DMS 273 (cell line): ENCODE measurements around the gene ARHGAP6.
"Not testable (repeated sequence)": the region's sequence is repeated elsewhere in the genome, so short reads cannot be mapped to it uniquely, and the experiment has no call there.

Experiments used
- DNase-seq: peaks from one replicate; lab custom pipeline; 2025; ENCODE audit not compliant: unreplicated experiment; lab: John Stamatoyannopoulos, UW

ARHGAP6 gene

GRCh38 chrX:11401966-11402365, 263.8 kb downstream of the ARHGAP6 start:
- no peak for DNase-seq

GRCh38 chrX:11399489-11400094, 266.1 kb downstream of the ARHGAP6 start:
- no peak for DNase-seq

DNA sequence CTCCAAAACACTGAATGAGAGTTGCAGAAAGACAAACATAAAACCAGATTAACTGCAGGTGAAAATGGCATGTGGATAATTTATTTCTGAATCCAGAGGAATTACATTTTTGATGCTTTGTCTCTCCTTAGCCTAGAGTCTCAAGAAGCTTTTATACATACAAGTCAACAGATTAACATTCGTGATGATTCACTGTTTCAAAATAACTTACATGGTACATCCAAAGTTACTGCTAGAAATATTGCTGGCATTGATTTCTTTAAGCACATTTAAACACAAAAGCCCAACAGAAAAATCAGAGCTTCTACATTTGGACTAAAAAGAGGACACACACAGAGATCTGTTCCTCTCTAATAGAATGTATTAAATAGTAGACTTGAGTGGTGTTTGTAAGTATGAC, 266.9 kb downstream of the ARHGAP6 start:
- no peak for DNase-seq

DNA sequence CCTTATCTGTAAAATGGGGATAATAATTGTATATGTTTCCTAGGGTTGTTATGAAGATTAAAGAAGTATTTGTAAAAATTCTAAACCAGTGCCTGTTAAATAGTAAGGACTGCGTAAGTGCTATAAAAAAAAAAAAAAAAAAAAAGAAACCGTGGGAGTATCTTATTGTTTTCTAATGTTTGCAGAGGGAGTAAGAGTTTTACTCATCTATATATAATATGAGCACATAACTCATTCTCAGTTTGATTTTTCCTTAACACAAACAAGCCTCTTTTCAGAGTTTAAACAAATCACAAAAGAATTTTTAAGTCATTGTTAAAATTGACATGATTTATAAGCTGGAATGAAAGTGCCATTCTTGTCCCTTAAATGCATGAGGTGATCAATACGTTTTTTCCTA, 267.6 kb downstream of the ARHGAP6 start:
- no peak for DNase-seq

GRCh38 chrX:11397680-11398079, 268.0 kb downstream of the ARHGAP6 start:
- DNase-seq = no peak

- DNase-seq = no peak
Measured at GRCh38 chrX:11395859-11396258, 269.9 kb downstream of the ARHGAP6 start.

DNA sequence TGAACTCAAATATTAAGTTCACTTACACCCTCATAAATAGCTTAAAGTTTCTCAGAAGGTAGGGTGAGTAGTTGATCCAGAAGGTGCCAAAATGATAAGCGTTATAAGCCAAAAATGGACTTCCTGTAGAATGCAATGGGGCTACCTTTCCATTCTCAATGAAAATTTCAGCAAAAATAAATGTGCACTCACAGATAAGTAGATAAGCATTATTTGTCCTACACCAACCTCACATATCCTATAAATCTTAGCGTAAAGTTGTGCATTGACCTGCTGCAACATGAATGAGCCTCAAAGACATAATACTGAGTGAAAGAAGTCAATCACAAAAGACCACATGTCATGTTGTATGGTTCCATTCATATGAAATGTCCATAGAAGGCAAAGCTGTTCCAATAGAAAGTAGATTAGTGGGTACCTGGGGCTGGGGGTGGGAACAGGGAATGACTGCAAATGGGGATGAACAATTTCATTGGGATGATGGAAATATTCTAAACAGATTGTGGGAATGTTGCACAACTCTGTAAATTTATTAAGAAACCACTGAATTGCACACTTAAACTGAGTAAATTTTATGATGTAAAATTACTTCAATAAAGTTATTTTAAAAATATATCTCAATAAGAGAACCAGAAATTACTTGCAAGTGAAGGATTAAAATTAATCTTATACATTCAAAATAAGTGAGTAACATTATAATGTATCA, 271.6 kb downstream of the ARHGAP6 start:
- no peak for DNase-seq

DNA sequence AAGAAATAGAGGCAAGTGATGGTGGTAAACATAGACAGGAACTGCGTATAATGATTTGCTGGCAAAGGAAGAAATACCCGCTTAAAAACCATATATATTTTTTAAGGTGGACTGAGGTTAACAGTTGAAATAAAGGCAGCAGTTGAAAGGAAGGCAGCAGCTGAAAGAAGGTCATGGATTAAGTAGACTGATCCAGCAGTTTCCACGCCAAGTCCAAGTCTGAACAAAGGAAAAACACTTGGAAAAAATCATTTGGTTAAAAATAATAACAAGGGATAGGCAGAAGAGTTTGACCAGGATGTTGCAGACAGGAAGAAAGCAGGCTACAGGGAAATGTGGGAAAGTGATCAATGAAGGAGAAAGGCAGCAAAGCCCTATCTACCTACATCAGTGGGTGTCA, 278.9 kb downstream of the ARHGAP6 start:
- no peak for DNase-seq

DNA sequence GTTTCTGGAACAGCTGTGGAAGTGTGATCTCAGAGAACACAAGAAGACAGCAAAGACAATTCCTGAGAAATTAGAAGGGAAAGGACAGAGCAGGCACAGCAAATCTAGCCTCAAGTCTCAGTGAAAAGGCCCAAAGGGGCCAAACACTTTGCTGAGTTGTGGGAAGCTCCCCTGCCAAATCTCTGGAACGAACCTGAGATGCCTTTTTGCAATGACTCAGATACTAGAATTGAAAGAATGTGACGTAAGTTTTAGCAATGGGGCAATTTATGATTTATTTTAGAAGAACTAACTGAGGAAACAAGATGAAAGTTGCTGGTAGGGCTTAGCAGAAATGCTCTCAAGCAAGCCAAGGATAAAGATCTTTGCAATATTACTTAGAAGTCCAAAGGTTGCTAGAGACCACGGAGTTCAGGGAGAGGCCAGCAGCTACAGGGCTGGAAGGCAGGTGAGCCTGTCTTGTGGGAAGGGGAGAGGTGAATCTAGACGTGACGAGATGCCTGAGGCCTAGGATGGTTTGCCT, 279.7 kb downstream of the ARHGAP6 start:
- no peak for DNase-seq

DNA sequence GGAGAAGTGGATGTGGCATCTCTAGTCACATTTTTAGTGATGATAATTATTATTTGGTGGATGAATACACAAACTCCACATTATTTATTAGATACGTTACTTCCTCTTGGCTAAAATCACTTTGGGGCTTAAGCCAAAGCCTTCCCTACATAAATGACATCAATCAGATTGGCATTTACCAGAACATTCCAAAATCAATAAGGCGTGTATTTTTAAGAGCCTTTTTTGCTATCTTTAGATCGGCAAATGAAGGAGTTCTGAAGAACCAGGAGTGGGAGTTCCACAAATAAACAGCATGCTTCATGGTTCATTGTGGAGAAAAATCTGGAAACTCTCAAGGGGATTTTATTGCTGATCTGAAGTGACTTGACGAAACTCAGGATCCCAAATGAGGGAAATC, 282.8 kb downstream of the ARHGAP6 start:
- no peak for DNase-seq

- DNase-seq = peak; percentile 82
Measured at GRCh38 chrX:11381464-11381863, 284.3 kb downstream of the ARHGAP6 start.

DNA sequence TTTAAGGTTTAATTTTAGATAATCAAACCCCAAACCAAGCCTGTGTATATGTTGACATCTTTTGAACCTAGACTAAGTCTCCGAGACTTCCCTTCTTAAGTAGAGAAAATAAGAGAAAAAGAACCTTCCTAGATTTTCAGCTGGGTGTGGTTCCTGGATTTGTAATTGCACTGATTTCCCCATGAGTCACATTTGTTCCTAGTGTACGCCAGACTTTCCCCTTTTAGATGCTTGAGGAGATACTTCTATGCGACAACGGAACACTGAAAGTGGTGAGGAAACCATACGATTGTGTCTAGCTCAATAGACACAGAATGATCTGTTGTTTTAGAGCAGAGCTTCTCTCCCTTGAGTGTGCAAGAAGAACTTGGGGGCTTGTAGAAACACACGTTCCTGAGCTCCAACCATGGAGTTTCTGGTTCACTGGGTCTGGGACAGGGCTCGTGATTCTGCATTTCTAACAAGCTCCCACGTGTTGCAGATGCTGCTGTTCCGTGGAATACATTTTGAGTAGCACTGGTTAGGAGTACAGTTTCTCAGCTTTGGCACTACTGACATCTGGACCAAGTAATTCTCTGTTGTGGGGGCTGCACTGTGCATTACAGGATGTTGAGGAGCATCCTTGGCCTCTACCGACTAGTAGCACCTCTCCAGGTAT, 285.4 kb downstream of the ARHGAP6 start:
- DNase-seq = no peak

GRCh38 chrX:11376163-11376562, 289.6 kb downstream of the ARHGAP6 start:
- DNase-seq = no peak

GRCh38 chrX:11375614-11376119, 290.1 kb downstream of the ARHGAP6 start:
- no peak for DNase-seq

GRCh38 chrX:11374570-11374969, 291.1 kb downstream of the ARHGAP6 start:
- no peak for DNase-seq

DNA sequence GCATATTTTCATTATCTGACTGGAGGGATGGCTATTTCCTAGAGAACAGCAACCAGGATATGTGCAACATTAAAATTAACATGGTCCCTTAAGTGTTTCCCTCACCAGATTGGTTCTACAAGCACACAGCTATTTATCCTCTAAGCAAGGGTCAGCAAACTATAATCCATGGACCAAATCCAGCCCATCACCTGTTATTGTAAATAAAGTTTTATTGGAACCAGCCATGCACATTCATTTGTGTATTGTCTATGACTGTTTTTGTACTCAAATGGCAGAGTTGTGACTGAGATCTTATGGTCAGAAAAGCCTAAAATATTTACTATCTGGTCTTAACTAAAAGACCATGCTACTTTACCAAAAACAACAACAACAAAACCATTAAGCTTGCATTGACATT, 294.6 kb downstream of the ARHGAP6 start:
- no peak for DNase-seq

DNA sequence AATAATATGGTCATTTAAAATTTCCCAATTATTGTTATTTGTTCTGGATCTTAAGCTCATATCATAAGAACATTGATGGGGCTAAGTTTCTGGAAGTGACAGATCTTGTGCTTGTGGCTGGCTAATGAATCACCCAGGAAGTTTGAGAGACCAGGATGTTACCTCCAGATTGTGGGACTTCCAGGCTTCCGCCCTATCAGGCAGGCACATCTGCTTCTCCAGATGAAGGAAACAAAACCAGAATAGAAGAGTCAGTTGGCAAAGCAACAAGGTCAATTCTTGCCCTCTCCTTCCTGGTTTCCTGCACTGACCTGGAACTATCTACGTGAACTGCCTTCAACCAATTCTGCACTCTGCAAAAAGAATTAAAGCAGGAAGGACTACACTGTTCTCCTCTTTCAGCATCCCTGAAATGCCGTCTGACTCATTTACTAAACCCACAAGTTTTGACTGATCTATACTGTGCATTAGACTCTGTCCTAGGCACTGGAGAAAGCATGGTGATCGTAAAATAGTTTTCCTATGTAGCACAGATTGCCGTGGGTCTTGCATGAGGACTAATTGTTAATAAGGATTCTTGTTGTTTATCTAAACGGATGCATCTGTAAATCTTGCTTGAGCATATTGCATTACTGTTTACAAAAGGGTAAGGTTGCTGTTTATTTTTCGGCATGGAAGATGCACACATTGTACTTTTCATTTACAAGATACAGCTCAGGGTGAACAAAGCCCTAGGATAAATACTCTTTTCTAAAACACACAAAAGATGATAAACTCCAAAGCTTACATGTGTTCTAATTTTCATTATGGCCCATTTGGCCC, 297.9 kb downstream of the ARHGAP6 start:
- DNase-seq = peak; percentile 26

DNA sequence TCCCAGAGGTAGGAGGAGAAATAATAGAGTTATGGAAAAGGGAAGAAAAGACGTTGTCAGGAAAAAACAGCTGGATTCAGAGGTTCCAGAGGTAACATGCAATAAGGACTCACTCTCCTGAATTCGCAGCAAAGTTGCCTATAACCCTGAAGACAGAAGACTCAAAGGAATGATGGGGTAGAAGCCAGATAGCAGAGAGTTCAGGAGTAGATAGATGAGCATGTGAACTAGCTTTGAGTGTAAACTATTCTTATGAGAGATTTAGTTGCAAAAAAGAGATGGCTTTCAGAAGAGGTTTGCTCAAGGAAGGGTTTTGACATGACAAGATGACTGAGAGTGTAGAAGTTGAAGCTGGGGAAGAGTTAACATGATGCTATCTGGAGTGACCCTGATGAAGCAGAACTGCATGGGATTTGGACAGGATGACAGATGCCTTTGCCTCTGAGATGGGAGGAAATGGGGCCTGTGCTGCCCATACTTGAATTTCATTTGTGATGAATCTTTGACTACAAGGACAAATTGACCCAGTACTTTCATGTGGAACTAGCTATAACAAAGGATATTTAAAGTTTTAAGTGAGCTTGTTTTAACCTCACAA, 298.6 kb downstream of the ARHGAP6 start:
- no peak for DNase-seq

- no peak for DNase-seq
Measured at GRCh38 chrX:11365426-11365825, 300.3 kb downstream of the ARHGAP6 start.

DNA sequence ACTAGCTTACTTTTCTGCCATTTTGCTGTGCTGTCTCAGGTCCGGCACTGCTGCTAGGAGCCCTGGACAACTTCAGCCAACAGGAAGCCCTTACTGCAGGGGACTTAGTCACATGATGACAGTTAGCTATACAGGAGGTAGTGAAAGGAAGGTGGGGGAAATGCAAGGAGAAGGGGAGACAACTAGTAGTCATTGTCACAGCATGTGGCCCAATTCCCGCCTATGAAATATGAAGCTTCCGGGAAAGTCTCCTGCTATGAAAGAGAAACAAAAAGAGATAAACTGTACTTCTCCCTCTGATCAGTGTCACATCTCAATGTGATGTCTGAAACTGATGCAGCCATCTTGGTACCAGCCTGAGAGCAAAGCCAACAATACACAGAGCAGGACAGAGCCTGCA, 300.9 kb downstream of the ARHGAP6 start:
- DNase-seq = no peak

DNA sequence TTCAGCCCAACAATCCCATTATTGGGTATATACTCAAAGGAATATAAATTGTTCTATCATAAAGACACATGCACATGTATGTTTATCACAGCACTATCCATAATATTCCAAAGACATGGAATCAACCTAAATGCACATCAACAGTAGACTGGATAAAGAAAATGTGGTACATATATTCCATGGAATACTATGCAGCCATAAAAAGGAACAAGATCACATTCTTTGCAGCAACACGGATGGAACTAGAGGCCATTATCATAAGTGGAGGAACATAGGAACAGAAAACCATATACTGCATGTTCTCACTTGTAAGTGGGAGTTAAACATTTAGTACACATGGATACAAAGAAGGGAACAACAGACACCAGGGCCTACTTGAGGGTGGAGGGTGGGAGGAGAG, 301.9 kb downstream of the ARHGAP6 start:
- not testable (repeated sequence) for DNase-seq
